ENCODE data around the gene LRMDA. TPM values are rescaled to one million over a fixed set of nuclear protein-coding genes. Genes with fewer than 3 reads are reported as not detected.

Gene LRMDA
- polyA plus RNA-seq, 1 donor (not counting 4 experiments of a cell fraction or from before 2014, with no cell fraction given): not detected

DNA sequence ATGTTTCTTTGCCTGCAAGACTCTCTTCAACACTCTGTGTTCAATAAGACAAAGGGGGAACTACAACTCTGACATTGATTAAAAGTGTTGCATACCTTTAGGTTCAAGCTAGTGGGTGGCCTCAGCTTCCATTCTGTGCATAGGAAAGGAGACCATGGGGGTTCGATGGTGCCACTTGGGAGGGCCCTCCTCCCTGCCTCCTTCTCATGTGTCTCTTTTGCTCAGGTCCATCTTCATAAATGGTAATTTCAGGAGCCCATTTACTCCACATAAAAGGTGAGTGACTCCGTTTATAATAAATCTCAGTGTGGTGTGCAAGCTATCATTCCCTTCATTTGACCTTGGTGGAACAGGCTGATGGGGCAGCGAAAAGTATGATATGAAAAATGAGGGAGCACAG, 285.1 kb downstream of the LRMDA start:
- Histone ChIP-seq H3K4me3 (ENCODE audit: control insufficient read depth in 2 of 3, extremely low read depth in 1 of 3, insufficient read depth in 2 of 3, low read depth in 1 of 3, low read length in 3 of 3) (no peak overlapping the region), H3K9me3 (ENCODE audit: control insufficient read depth, low read depth, low read length) (no peaks in the 10 kb centered on the region), H3K27me3 (ENCODE audit: control insufficient read depth, extremely low read depth, insufficient read depth, low read length) (no peaks in the 10 kb centered on the region), H3K27ac (ENCODE audit: control insufficient read depth, insufficient read depth, low read length) (no peak overlapping the region), H3K36me3 (ENCODE audit: control insufficient read depth in 2 of 2, extremely low read depth in 1 of 2, insufficient read depth in 2 of 2, low read length in 2 of 2) (no peaks in the 10 kb centered on the region), H3K4me1 (ENCODE audit: control insufficient read depth, extremely low read depth, insufficient read depth, low read length) (no peaks in the 10 kb centered on the region), H3K9ac (ENCODE audit: control insufficient read depth, extremely low read depth, insufficient read depth, low read length) (no peak overlapping the region), H3K4me2 (ENCODE audit: control insufficient read depth, extremely low read depth, insufficient read depth, low read depth, low read length) (no peak overlapping the region), H4K20me1 (ENCODE audit: control insufficient read depth, extremely low read depth, insufficient read depth, low read length) (no peaks in the 10 kb centered on the region), H2AFZ (ENCODE audit: control insufficient read depth, low read length) (no peak overlapping the region), H3K9me1 (ENCODE audit: control insufficient read depth, extremely low read depth, insufficient read depth, low read length) (no peaks in the 10 kb centered on the region), H3K79me2 (ENCODE audit: control insufficient read depth, insufficient read depth, low read length) (no peaks in the 10 kb centered on the region)
- DNase-seq (ENCODE audit: low read depth, low spot score) (no peak), FAIRE-seq (no peak)
- dilution Hi-C loops (cut with MboI; ENCODE audit: extremely low pct_ligation_motif_present, low sequenced_read_pairs): no loop called here
- TF ChIP-seq, protein P1, sequence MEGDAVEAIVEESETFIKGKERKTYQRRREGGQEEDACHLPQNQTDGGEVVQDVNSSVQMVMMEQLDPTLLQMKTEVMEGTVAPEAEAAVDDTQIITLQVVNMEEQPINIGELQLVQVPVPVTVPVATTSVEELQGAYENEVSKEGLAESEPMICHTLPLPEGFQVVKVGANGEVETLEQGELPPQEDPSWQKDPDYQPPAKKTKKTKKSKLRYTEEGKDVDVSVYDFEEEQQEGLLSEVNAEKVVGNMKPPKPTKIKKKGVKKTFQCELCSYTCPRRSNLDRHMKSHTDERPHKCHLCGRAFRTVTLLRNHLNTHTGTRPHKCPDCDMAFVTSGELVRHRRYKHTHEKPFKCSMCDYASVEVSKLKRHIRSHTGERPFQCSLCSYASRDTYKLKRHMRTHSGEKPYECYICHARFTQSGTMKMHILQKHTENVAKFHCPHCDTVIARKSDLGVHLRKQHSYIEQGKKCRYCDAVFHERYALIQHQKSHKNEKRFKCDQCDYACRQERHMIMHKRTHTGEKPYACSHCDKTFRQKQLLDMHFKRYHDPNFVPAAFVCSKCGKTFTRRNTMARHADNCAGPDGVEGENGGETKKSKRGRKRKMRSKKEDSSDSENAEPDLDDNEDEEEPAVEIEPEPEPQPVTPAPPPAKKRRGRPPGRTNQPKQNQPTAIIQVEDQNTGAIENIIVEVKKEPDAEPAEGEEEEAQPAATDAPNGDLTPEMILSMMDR (optimal IDR thresholded peaks at IDR 0.05 in 1 of 3, IDR thresholded peaks at IDR 0.05 in 1 of 3, conservative IDR thresholded peaks at IDR 0.05 in 1 of 3; ENCODE audit: extremely low read depth in 1 of 3, insufficient read depth in 2 of 3, low read length in 3 of 3): no peak
- TF ChIP-seq EZH2 (IDR thresholded peaks at IDR 0.05; ENCODE audit: low read length): no peak

GRCh38 chr10:75717126-75717916, 285.9 kb downstream of the LRMDA start:
- no peaks in the 10 kb centered on the region for H4K20me1 ChIP-seq (ENCODE audit: control insufficient read depth, extremely low read depth, insufficient read depth, low read length)
- H3K9me1 ChIP-seq (ENCODE audit: control insufficient read depth, extremely low read depth, insufficient read depth, low read length): no peaks in the 10 kb centered on the region
- FAIRE-seq (no peak), DNase-seq (ENCODE audit: low read depth, low spot score) (no peak)
- no peaks in the 10 kb centered on the region for H3K36me3 ChIP-seq (ENCODE audit: control insufficient read depth in 2 of 2, extremely low read depth in 1 of 2, insufficient read depth in 2 of 2, low read length in 2 of 2)
- no peak for TF ChIP-seq EZH2 (IDR thresholded peaks at IDR 0.05; ENCODE audit: low read length)
- TF ChIP-seq, protein P1 (optimal IDR thresholded peaks at IDR 0.05 in 1 of 3, IDR thresholded peaks at IDR 0.05 in 1 of 3, conservative IDR thresholded peaks at IDR 0.05 in 1 of 3; ENCODE audit: extremely low read depth in 1 of 3, insufficient read depth in 2 of 3, low read length in 3 of 3): no peak
- no peak overlapping the region for H3K27ac ChIP-seq (ENCODE audit: control insufficient read depth, insufficient read depth, low read length)
- dilution Hi-C loops (cut with MboI; ENCODE audit: extremely low pct_ligation_motif_present, low sequenced_read_pairs): no loop called here
- H3K4me1 ChIP-seq (ENCODE audit: control insufficient read depth, extremely low read depth, insufficient read depth, low read length): no peaks in the 10 kb centered on the region
- H3K4me3 ChIP-seq (ENCODE audit: control insufficient read depth in 2 of 3, extremely low read depth in 1 of 3, insufficient read depth in 2 of 3, low read depth in 1 of 3, low read length in 3 of 3): no peak overlapping the region
- H3K27me3 ChIP-seq (ENCODE audit: control insufficient read depth, extremely low read depth, insufficient read depth, low read length): no peaks in the 10 kb centered on the region
- H2AFZ ChIP-seq (ENCODE audit: control insufficient read depth, low read length): no peak overlapping the region
- no peak overlapping the region for H3K4me2 ChIP-seq (ENCODE audit: control insufficient read depth, extremely low read depth, insufficient read depth, low read depth, low read length)
- H3K79me2 ChIP-seq (ENCODE audit: control insufficient read depth, insufficient read depth, low read length): no peaks in the 10 kb centered on the region
- H3K9me3 ChIP-seq (ENCODE audit: control insufficient read depth, low read depth, low read length): no peaks in the 10 kb centered on the region
- no peak overlapping the region for H3K9ac ChIP-seq (ENCODE audit: control insufficient read depth, extremely low read depth, insufficient read depth, low read length)

Measured in keratinocyte (primary cell).